GM12878 (cell line): ENCODE measurements around the gene CARD10.

ENCODE experiments used
- CHD1 ChIP-seq: IDR thresholded peaks from 2 replicates; pipeline ENCODE4 v1.6.1; 2012; ENCODE audit warnings: low read depth, low read length, improper control_type of control experiment
- CTCF ChIP-seq, 3 experiments: IDR thresholded peaks in 2 of 3; conservative IDR thresholded peaks in 1 of 3; 2 replicates each; pipeline ENCODE4 v1.5.1; 2011; ENCODE audit warnings: low read depth in 3 of 3, low read length in 3 of 3, mild to moderate bottlenecking in 3 of 3, control low read depth in 2 of 3, moderate library complexity in 2 of 3, inconsistent platforms in 1 of 3, mixed read lengths in 1 of 3; ENCODE audit not compliant: control insufficient read depth in 2 of 3, insufficient read depth in 1 of 3; ENCODE audit errors: extremely low read depth in 1 of 3
- EP300 ChIP-seq, 2 experiments: fragments of 150-350 bp in 1 of 2; IDR thresholded peaks; 2 replicates each; pipeline ENCODE4 v1.6.1; 2011 to 2012; ENCODE audit warnings: low read depth in 2 of 2, low read length in 2 of 2, borderline replicate concordance in 1 of 2, improper control_type of control experiment in 1 of 2, inconsistent platforms in 1 of 2; ENCODE audit not compliant: control insufficient read depth in 1 of 2
- ESRRA ChIP-seq: IDR thresholded peaks from 2 replicates; pipeline ENCODE4 v1.6.1; 2012; ENCODE audit warnings: mild to moderate bottlenecking, low read length, improper control_type of control experiment
- GABPA ChIP-seq: IDR thresholded peaks from 2 replicates; pipeline ENCODE4 v1.6.1; 2014; ENCODE audit warnings: antibody characterized with exemption, low read depth, mild to moderate bottlenecking, inconsistent platforms
- HDAC6 ChIP-seq: fragments of 200-600 bp; sonication (generic); IDR thresholded peaks from one replicate; pipeline ENCODE4 v1.8.0; 2017; ENCODE audit warnings: antibody characterized with exemption; ENCODE audit not compliant: unreplicated experiment
- POLR2A ChIP-seq: IDR thresholded peaks from 2 replicates; pipeline ENCODE4 v1.6.1; 2011; ENCODE audit warnings: low read depth, mild to moderate bottlenecking, low read length
- POLR2AphosphoS5 ChIP-seq: IDR thresholded peaks from 2 replicates; pipeline ENCODE4 v1.6.1; 2011; ENCODE audit warnings: mild to moderate bottlenecking, low read length, inconsistent platforms
- RCOR1 ChIP-seq: conservative IDR thresholded peaks from 2 replicates; pipeline ENCODE4 v1.6.1; 2012; ENCODE audit warnings: low read depth, low read length, improper control_type of control experiment
- RFX5 ChIP-seq: IDR thresholded peaks from 2 replicates; pipeline ENCODE4 v1.6.1; 2011; ENCODE audit warnings: low read depth, low read length, improper control_type of control experiment
- SP1 ChIP-seq: IDR thresholded peaks from one replicate; pipeline ENCODE4 v1.6.1; 2011; ENCODE audit warnings: low read depth, low read length
- YY1 ChIP-seq: IDR thresholded peaks from 2 replicates; pipeline ENCODE4 v1.6.1; 2011; ENCODE audit warnings: low read depth, mild to moderate bottlenecking, low read length
- ZZZ3 ChIP-seq: IDR thresholded peaks from 2 replicates; pipeline ENCODE4 v1.6.1; 2011; ENCODE audit warnings: low read depth; ENCODE audit not compliant: control insufficient read depth, insufficient read length

- TF ChIP-seq CHD1 (no peak), RCOR1 (no peak), POLR2A (no peak), YY1 (no peak), CTCF (IDR thresholded peaks at IDR 0.05 in 2 of 3, conservative IDR thresholded peaks at IDR 0.05 in 1 of 3; ENCODE audit: control insufficient read depth in 2 of 3, extremely low read depth in 1 of 3, insufficient read depth in 1 of 3, low read depth in 3 of 3, low read length in 3 of 3) (no peak), ESRRA (no peak), GABPA (no peak), RFX5 (no peak), POLR2AphosphoS5 (no peak), ZZZ3 (no peak), EP300 (IDR thresholded peaks at IDR 0.05; ENCODE audit: borderline replicate concordance in 1 of 2, control insufficient read depth in 1 of 2, low read depth in 2 of 2, low read length in 2 of 2) (no peak), HDAC6 (no peak), SP1 (no peak)
Measured at GRCh38 chr22:37449331-37450001, 69.7 kb downstream of the CARD10 start.
